Activated T-helper 9 cell treated with anti-CD3 and anti-CD28 coated beads, Interleukin-2, amount 50 U/mL, for 16 hours (primary cell): ENCODE data around the gene RANBP1.
"Not testable (repeated sequence)": the region's sequence is repeated elsewhere in the genome, so short reads cannot be mapped to it uniquely, and the experiment has no call there.

Source experiments
- DNase-seq: peaks from one replicate; pipeline ENCODE4 v3.0.0-alpha.2; 2020; ENCODE audit warnings: low read depth

Gene RANBP1

GRCh38 chr22:20115691-20116375 is at the start of gene RANBP1:
Gene RANBP1 (plus strand): TSS chr22:20116104. CDS start chr22:20116185, 81 bp downstream.
- DNase-seq = no peak

GRCh38 chr22:20066617-20067383 is 49.1 kb upstream of the RANBP1 start:
- no peak for DNase-seq

- not testable (repeated sequence) for DNase-seq
These were observed 48.6 kb upstream of the RANBP1 start for GRCh38 chr22:20067384-20067682.

GRCh38 chr22:20068640-20069039 is 47.3 kb upstream of the RANBP1 start:
- DNase-seq = no peak

- no peak for DNase-seq
These were observed 46.4 kb upstream of the RANBP1 start for GRCh38 chr22:20069331-20070042.

- no peak for DNase-seq
These were observed 44.4 kb upstream of the RANBP1 start for GRCh38 chr22:20071524-20071972.

- no peak for DNase-seq
These were observed 39.2 kb upstream of the RANBP1 start for GRCh38 chr22:20076627-20077172.

GRCh38 chr22:20079745-20080444 is 36.0 kb upstream of the RANBP1 start, which contains the start of gene DGCR8:
Gene DGCR8 (plus strand): TSS chr22:20080241. CDS start chr22:20085964, 5,723 bp downstream.
- DNase-seq = peak; percentile 62

- peak; percentile 67 for DNase-seq
These were observed 35.5 kb upstream of the RANBP1 start for GRCh38 chr22:20080445-20080775.

- DNase-seq = no peak
These were observed 34.9 kb upstream of the RANBP1 start for GRCh38 chr22:20080776-20081654.

- DNase-seq = no peak
These were observed 32.6 kb upstream of the RANBP1 start for GRCh38 chr22:20083157-20083890.

- no peak for DNase-seq
These were observed 31.9 kb upstream of the RANBP1 start for GRCh38 chr22:20083891-20084546.

GRCh38 chr22:20084547-20085413 is 31.1 kb upstream of the RANBP1 start:
- DNase-seq = no peak

- no peak for DNase-seq
These were observed 30.3 kb upstream of the RANBP1 start for GRCh38 chr22:20085651-20086050.

- no peak for DNase-seq
These were observed 29.8 kb upstream of the RANBP1 start for GRCh38 chr22:20086101-20086599.

GRCh38 chr22:20086763-20087162 is 29.1 kb upstream of the RANBP1 start:
- no peak for DNase-seq

GRCh38 chr22:20087319-20088262 is 28.3 kb upstream of the RANBP1 start:
- DNase-seq = no peak
